Amniotic epithelial cell (primary cell): Measurements from ENCODE around the gene RGPD3.

Source experiments
- DNase-seq: peaks from one replicate; pipeline ENCODE4 v3.0.0-alpha.2; 2010; ENCODE audit warnings: low read depth

The RGPD3 gene

DNA sequence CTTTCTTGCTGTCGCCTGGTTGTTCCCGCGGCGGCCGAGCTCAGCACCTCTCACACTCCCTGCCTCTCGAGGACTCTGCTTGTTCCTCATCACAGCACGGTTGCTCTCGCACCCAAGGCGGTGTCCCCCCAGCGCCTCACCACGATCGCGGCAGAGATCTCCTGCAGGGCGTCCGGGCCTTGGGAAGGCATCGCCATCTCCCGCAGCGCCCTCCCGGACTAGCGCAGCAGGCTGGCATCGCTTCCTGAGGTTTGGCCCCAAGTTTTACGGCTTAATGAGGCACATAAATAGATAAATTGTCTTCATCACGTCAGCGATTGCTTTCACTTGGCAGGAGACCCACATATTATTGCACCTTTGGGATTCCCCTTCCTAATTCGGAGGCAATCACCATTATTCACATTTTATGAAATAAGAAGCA lies 125.4 kb downstream of the RGPD3 start:
- no peak for DNase-seq

DNA sequence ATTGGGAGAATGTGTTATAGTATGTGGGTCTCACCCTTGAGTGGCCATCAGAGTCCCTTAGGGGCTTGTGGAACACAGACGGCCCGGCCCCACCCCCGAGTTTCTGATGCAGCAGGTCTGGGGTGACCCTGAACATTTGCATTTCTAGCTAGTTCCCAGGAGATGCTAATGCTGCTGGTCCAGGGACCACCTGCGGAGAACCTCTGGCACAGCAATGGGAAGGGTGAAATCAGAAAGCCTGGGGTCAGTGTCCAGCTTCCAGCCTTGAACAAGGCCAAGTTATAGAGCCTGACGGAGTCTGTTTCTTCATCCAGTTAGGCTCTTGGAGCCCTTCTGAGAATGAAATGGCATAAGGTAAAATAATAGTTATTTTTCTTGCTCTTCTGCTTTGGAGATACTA lies 126.5 kb downstream of the RGPD3 start:
- DNase-seq, result no peak
